AG04449 (cell line): ENCODE data around the gene MXD1.

Experiments used
- CTCF ChIA-PET: fragments of 350-600 bp; formaldehyde crosslinking; extraction: SDS; loops from one replicate; lab custom pipeline; 2021; ENCODE audit warnings: antibody characterized with exemption; lab: Yijun Ruan, JAX
- POLR2A ChIA-PET: fragments of 400-600, 350-600 bp; formaldehyde crosslinking; extraction: SDS; loops from one replicate; lab custom pipeline; 2020; ENCODE audit warnings: antibody characterized with exemption, inconsistent platforms; lab: Yijun Ruan, JAX
- DNase-seq: peaks from one replicate; pipeline ENCODE4 v3.0.0-alpha.2; 2010; ENCODE audit warnings: low read depth, low spot score
- H3K4me3 ChIP-seq: 2 replicates; pipeline ENCODE4 v1.5.1; 2011; ENCODE audit warnings: low read depth, mild to moderate bottlenecking, control low read depth, low read length
- TF ChIP-seq, protein P1 (sequence below): IDR thresholded peaks from one replicate; pipeline ENCODE4 v1.5.1; 2011; ENCODE audit warnings: mild to moderate bottlenecking, moderate library complexity, low read length, control low read depth, inconsistent platforms; ENCODE audit not compliant: insufficient read depth; ENCODE audit errors: missing control alignments

The MXD1 gene

GRCh38 chr2:69956475-69956979, 41.6 kb downstream of the MXD1 start:
- TF ChIP-seq, protein P1, sequence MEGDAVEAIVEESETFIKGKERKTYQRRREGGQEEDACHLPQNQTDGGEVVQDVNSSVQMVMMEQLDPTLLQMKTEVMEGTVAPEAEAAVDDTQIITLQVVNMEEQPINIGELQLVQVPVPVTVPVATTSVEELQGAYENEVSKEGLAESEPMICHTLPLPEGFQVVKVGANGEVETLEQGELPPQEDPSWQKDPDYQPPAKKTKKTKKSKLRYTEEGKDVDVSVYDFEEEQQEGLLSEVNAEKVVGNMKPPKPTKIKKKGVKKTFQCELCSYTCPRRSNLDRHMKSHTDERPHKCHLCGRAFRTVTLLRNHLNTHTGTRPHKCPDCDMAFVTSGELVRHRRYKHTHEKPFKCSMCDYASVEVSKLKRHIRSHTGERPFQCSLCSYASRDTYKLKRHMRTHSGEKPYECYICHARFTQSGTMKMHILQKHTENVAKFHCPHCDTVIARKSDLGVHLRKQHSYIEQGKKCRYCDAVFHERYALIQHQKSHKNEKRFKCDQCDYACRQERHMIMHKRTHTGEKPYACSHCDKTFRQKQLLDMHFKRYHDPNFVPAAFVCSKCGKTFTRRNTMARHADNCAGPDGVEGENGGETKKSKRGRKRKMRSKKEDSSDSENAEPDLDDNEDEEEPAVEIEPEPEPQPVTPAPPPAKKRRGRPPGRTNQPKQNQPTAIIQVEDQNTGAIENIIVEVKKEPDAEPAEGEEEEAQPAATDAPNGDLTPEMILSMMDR: no peak
- H3K4me3 ChIP-seq: no peak overlapping the region
- POLR2A ChIA-PET: no interaction called here
- no peak for DNase-seq
- CTCF ChIA-PET: interaction anchor here (1.1 kb wide), 1 partner anchor 10 kb away, joined by 3 read pairs; no protein-coding TSS in a partner anchor

DNA sequence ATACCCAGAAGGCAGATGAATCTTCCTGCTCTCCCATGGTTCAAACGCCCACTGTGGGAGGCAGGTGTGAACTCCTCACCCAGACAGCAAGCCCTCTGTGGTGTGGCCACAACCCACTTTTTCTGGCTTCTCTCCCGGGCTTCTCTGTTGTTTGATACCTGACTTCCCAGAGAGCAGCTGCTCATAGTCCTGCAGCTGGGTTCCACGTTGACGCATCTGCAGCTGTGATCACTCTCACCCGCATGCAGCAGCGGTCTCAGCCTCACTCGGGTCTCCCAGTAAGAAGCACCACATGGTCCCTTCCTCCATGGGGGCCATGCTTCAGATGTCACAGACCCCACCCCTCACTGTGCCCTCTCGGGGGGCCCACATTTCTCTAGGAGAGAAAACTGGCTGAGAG, 43.1 kb downstream of the MXD1 start:
- TF ChIP-seq, protein P1: no peak
- ChIA-PET POLR2A (no interaction called here), CTCF (no interaction called here)
- no peak overlapping the region for H3K4me3 ChIP-seq
- DNase-seq: no peak

GRCh38 chr2:69958480-69958879, 43.6 kb downstream of the MXD1 start:
- no peak for DNase-seq
- POLR2A ChIA-PET: no interaction called here
- TF ChIP-seq, protein P1: no peak
- H3K4me3 ChIP-seq: no peak overlapping the region
- CTCF ChIA-PET: no interaction called here

- H3K4me3 ChIP-seq: no peak overlapping the region
- DNase-seq: no peak
- TF ChIP-seq, protein P1: no peak
- POLR2A ChIA-PET: no interaction called here
- CTCF ChIA-PET: no interaction called here
Measured at GRCh38 chr2:69959425-69959824, 44.5 kb downstream of the MXD1 start.

DNA sequence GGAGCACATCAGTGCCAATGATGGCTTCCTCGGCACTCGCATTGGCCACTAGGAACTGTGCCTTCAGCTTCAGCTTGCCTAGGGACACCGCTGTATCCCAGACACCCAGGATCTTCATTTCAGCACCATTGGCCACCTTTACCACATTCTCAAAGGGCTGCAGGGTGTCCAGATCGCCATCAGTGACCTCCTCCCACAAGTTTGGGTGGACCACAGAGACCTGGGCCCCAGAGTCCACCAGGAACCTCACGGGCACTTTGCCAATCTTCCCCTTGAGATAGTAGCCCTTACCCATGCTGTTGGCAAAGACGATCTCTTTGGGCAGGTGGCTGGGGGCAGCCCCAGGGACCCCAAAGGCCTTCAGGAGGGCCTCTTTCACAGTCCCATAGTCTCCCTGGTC, 45.9 kb downstream of the MXD1 start:
- no peak for DNase-seq
- H3K4me3 ChIP-seq: no peak overlapping the region
- POLR2A ChIA-PET: no interaction called here
- TF ChIP-seq, protein P1: no peak
- CTCF ChIA-PET: no interaction called here

DNA sequence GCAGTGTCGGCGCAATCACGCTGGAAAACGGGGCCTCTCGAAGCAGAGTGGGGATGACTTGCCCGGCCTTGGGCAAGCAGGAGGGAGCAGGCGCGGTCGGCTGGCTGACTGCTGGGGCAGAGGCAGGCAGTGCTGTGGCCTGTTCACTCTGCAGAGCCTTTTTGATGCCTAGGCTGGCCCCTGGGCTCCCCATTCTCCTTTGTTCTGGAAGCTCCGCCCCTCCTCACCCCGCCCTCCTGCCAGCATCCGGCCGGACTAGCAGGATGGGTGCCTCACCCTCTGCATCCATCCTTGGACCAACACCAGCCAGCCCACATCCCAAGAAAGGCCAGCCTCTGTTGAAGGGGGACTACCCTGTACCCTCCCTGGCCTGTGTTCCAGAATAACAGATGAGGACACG, 46.6 kb downstream of the MXD1 start, which contains the start of gene ASPRV1:
TSS of gene ASPRV1 (minus strand) at position 136 of the 400 bp plus-strand sequence. CDS start 195 bp downstream, outside the sequence.
- TF ChIP-seq, protein P1: no peak
- H3K4me3 ChIP-seq: no peak within 1 kb of the TSS
- ChIA-PET CTCF (no interaction called here), POLR2A (no interaction called here)
- DNase-seq: no peak
